Upper lobe of left lung (tissue), 6 donors: ENCODE measurements around the gene RXYLT1. TPM values are rescaled to one million over a fixed set of nuclear protein-coding genes. Genes with fewer than 3 reads are reported as not detected.

Experiments
- ATAC-seq, 2 donors: fragments of 200-7000 bp; cut with Tn5 transposase; one replicate each; pipeline ENCODE4 v1.9.1; 2022; ENCODE audit warnings: mild to moderate bottlenecking in 2 of 2, moderate library complexity in 2 of 2; ENCODE audit not compliant: low FRiP score in 2 of 2
- DNase-seq, 2 donors: peaks; one replicate each; pipeline ENCODE4 v3.0.0-alpha.2; 2019 to 2020
- H3K27ac ChIP-seq, 4 donors: fragments of 200-600 bp; sonication (generic); one replicate each; pipeline ENCODE4 v1.5.1; 2016 to 2019
- H3K27me3 ChIP-seq, 4 donors: fragments of 200-600 bp; sonication (generic); one replicate each; pipeline ENCODE4 v1.5.1; 2017 to 2019
- H3K36me3 ChIP-seq, 4 donors: fragments of 200-600 bp; sonication (generic); one replicate each; pipeline ENCODE4 v1.5.1; 2016 to 2019
- H3K4me1 ChIP-seq, 4 donors: fragments of 200-600 bp; sonication (generic); one replicate each; pipeline ENCODE4 v1.5.1; 2018 to 2019
- H3K4me3 ChIP-seq, 4 donors: fragments of 200-600 bp; sonication (generic); one replicate each; pipeline ENCODE4 v1.5.1; 2017 to 2019; ENCODE audit warnings: mild to moderate bottlenecking in 2 of 4, moderate library complexity in 1 of 4
- H3K9me3 ChIP-seq, 4 donors: fragments of 200-600 bp; sonication (generic); one replicate each; pipeline ENCODE4 v1.5.1; 2018 to 2019
- EP300 ChIP-seq, 4 donors: sonication (generic); formaldehyde crosslinking; IDR thresholded peaks; one replicate each; pipeline ENCODE4 v1.5.1; 2017; ENCODE audit warnings: antibody characterized with exemption in 4 of 4, control low read depth in 2 of 4
- POLR2A ChIP-seq, 4 donors: fragments of 450-650 bp; IDR thresholded peaks; one replicate each; pipeline ENCODE4 v1.5.1; 2016 to 2017; ENCODE audit warnings: antibody characterized with exemption in 4 of 4, mild to moderate bottlenecking in 2 of 4
- POLR2AphosphoS5 ChIP-seq, 2 donors: sonication (generic); formaldehyde crosslinking; IDR thresholded peaks; one replicate each; pipeline ENCODE4 v1.5.1; 2017; ENCODE audit warnings: antibody characterized with exemption in 2 of 2
- whole genome bisulfite sequencing, 2 donors: methylation state at CpG; one replicate each; pipeline ENCODE4 v1.1.5; 2017 to 2018; 5-methylcytosine and 5-hydroxymethylcytosine counted together
- total RNA-seq, 6 donors: library from RNA; depleted of rRNA in 4 of 6; stranded (reverse); fragments of >200 nt in 4 of 6; gene quantifications; one replicate each; pipeline versions ENCODE4 v1.1.0 to v1.2.1, GENCODE V29; 2016 to 2021
- TF ChIP-seq, protein P1 (sequence below), 6 experiments: fragments of 450-650 bp in 4 of 6; fragments of 200-600 bp in 2 of 6; sonication (generic) in 2 of 6; IDR thresholded peaks; one replicate each; pipeline ENCODE4 v1.5.1; 2016 to 2019; ENCODE audit warnings: antibody characterized with exemption in 6 of 6
- donor health status: DM: no; HTN: no; CAD: no; lungs with moderate emphysema.
- donor health status: DM: no; HTN: yes; CAD: no; lungs with severe emphysema.

Gene RXYLT1
- total RNA-seq, 6 donors from 2014 or later: 5.2 to 15.4 (median 12.6) TPM

DNA sequence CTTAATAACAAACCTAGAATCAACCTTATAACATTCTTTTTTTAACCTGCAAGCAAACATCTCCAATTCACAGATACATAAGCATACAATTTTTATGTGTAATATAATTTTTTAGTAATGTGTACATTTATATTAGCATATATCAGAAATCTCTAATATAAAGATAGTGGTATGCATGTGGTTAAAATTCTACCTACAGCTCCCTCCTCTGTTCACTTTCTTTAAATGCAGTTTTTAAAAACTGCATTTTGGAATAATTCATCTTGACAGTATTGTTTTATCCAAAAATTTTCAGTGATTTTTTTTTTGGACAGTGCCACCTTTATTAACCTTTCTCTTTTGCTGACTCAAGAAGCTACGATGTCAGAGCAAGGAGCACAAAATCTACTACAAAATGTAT, 13.2 kb upstream of the RXYLT1 start:
- no peaks in the 10 kb centered on the region for H3K27me3 ChIP-seq
- no peak for DNase-seq
- no peaks in the 10 kb centered on the region for H3K4me1 ChIP-seq
- WGBS, 2 donors: 82 to 85% methylated on average over 1 of the region's 1 CpG
- no peak overlapping the region for H3K4me3 ChIP-seq
- H3K27ac ChIP-seq: no peak overlapping the region
- no peak for TF ChIP-seq POLR2A (IDR thresholded peaks at IDR 0.05)
- no peak for TF ChIP-seq POLR2AphosphoS5 (IDR thresholded peaks at IDR 0.05)
- TF ChIP-seq, protein P1, sequence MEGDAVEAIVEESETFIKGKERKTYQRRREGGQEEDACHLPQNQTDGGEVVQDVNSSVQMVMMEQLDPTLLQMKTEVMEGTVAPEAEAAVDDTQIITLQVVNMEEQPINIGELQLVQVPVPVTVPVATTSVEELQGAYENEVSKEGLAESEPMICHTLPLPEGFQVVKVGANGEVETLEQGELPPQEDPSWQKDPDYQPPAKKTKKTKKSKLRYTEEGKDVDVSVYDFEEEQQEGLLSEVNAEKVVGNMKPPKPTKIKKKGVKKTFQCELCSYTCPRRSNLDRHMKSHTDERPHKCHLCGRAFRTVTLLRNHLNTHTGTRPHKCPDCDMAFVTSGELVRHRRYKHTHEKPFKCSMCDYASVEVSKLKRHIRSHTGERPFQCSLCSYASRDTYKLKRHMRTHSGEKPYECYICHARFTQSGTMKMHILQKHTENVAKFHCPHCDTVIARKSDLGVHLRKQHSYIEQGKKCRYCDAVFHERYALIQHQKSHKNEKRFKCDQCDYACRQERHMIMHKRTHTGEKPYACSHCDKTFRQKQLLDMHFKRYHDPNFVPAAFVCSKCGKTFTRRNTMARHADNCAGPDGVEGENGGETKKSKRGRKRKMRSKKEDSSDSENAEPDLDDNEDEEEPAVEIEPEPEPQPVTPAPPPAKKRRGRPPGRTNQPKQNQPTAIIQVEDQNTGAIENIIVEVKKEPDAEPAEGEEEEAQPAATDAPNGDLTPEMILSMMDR (IDR thresholded peaks at IDR 0.05): no peak
- no peak for TF ChIP-seq EP300 (IDR thresholded peaks at IDR 0.05)
- H3K36me3 ChIP-seq: no peaks in the 10 kb centered on the region
- H3K9me3 ChIP-seq: peaks cover 0 to 3% (median 0%) of the 10 kb centered on the region in 4 donors
- no peak for ATAC-seq

DNA sequence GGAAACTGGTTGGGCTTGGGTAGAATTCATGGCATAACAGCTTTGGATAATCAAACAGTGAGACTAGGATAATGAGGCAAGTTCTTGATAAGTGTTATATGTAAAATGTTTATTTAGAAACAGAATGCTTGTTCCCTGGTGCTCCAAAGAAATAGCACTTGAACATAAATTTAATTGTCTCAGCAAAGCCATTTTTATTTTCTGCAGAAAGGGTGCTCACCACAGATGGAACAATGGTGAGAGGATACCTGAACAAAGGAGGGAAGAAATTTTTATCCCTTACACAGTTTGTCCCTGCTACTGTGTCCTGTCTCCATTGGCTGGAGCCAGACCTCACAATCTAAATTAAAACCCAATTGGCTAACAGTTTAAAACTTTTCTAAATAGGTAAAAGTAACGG, 9.3 kb upstream of the RXYLT1 start:
- Histone ChIP-seq H3K9me3 (peaks cover 0 to 3% (median 0%) of the 10 kb centered on the region in 4 donors), H3K4me3 (no peak overlapping the region), H3K36me3 (no peaks in the 10 kb centered on the region), H3K4me1 (no peaks in the 10 kb centered on the region), H3K27ac (no peak overlapping the region), H3K27me3 (no peaks in the 10 kb centered on the region)
- DNase-seq (no peak), ATAC-seq (no peak)
- WGBS, 2 donors: 81 to 96% methylated on average over 1 of the region's 1 CpG
- TF ChIP-seq, protein P1 (IDR thresholded peaks at IDR 0.05): no peak

DNA sequence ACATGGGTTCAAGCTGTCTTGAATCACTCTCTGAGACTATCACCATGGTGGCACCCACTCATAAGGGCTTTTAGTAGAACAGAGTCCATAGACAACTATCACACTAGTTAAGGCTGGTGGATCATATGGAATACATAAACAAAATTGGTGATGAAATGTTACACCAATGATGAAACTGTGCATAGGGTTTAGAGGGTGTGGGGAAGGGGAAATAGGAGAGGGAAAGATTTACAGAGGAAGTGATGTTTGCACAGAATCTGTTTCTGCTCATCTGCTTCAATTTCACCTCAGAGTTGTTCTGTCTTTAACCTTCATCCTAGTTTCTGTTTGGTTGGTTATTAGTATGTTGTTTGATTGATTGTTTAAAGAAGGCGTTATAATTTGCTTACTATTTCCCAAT, 2.4 kb upstream of the RXYLT1 start:
- peaks cover 6 to 16% (median 13%) of the 10 kb centered on the region in 4 donors for H3K4me1 ChIP-seq
- DNase-seq (no peak), ATAC-seq (no peak)
- no peak overlapping the region for H3K4me3 ChIP-seq
- H3K36me3 ChIP-seq: no peaks in the 10 kb centered on the region
- no peaks in the 10 kb centered on the region for H3K27me3 ChIP-seq
- WGBS, 2 donors: 81 to 87% methylated on average over 1 of the region's 1 CpG
- no peak overlapping the region for H3K27ac ChIP-seq
- TF ChIP-seq EP300 (IDR thresholded peaks at IDR 0.05): no peak
- TF ChIP-seq, protein P1 (IDR thresholded peaks at IDR 0.05): no peak
- TF ChIP-seq POLR2A (IDR thresholded peaks at IDR 0.05): no peak
- no peaks in the 10 kb centered on the region for H3K9me3 ChIP-seq

DNA sequence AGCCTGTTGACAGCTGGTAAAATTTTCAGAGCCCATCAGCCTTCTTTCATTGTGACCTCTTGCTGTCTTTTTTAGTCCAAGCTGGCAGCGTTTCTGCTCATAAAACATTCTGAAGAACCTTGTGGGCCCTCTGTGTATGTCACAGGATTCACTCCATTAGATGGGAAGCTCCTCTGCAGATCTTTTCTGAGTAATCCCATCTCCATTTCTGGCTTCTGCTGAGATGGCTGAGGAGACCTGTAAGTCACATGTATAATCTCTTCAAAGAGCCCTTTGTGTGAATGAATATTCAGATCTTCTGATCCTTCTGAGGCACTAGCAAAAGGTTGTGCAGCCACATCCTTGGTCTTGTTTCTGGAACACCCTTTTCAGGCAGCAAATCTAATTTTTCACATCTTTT, 2.8 kb downstream of the RXYLT1 start:
- DNase-seq: no peak
- Histone ChIP-seq H3K9me3 (no peaks in the 10 kb centered on the region), H3K36me3 (peaks cover 0 to 25% (median 6%) of the 10 kb centered on the region in 4 donors), H3K4me1 (peaks cover 6 to 16% (median 13%) of the 10 kb centered on the region in 4 donors), H3K4me3 (no peak overlapping the region), H3K27ac (no peak overlapping the region), H3K27me3 (no peaks in the 10 kb centered on the region)
- WGBS, 2 donors: 81 to 94% methylated on average over 1 of the region's 1 CpG
- no peak for TF ChIP-seq EP300 (IDR thresholded peaks at IDR 0.05)
- no peak for TF ChIP-seq POLR2A (IDR thresholded peaks at IDR 0.05)
- TF ChIP-seq, protein P1 (IDR thresholded peaks at IDR 0.05): no peak
- no peak for TF ChIP-seq POLR2AphosphoS5 (IDR thresholded peaks at IDR 0.05)
- no peak for ATAC-seq

DNA sequence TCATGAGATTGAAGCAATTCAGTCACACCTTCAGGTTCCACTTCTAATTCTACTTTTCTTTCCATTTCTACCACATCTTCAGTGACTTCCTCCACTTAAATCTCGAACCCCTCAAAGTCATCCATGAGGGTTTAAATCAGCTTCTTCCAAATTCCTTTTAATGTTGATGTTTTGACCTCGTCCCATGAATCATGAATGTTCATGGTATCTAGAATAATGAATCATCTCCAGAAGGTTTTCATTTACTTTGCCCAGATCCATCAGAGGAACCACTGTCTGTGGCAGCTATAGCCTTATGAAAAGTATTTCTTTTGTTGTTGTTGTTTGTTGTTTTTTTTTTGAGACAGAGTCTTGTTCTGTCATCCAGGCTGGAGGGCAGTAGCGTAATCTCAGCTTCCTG, 7.6 kb downstream of the RXYLT1 start:
- Histone ChIP-seq H3K4me1 (no peaks in the 10 kb centered on the region), H3K9me3 (no peaks in the 10 kb centered on the region), H3K36me3 (peaks cover 5 to 44% (median 14%) of the 10 kb centered on the region in 4 donors), H3K4me3 (no peak overlapping the region), H3K27ac (no peak overlapping the region), H3K27me3 (no peaks in the 10 kb centered on the region)
- DNase-seq (no peak), ATAC-seq (no peak)
- TF ChIP-seq EP300 (IDR thresholded peaks at IDR 0.05) (no peak), POLR2A (IDR thresholded peaks at IDR 0.05) (no peak), POLR2AphosphoS5 (IDR thresholded peaks at IDR 0.05) (no peak)
- TF ChIP-seq, protein P1 (IDR thresholded peaks at IDR 0.05): no peak
- WGBS, 2 donors: 92 to 98% methylated on average over 3 of the region's 3 CpGs
